Prostate gland (tissue), 2 donors: ENCODE results near the gene CACNA1A.

ENCODE experiments used
- CTCF ChIP-seq, 4 experiments: fragments of 200-600 bp in 2 of 4; fragments of 450-650 bp in 2 of 4; sonication (generic) in 2 of 4; IDR thresholded peaks; 1 replicate in 3 of 4; 2 replicates in 1 of 4; pipeline ENCODE4 v1.5.1; 2016 to 2019; ENCODE audit warnings: antibody characterized with exemption in 4 of 4, mild to moderate bottlenecking in 2 of 4, moderate library complexity in 2 of 4
- POLR2A ChIP-seq: fragments of 450-650 bp; IDR thresholded peaks from one replicate; pipeline ENCODE4 v1.6.1; 2016; ENCODE audit warnings: antibody characterized with exemption, mild to moderate bottlenecking
- POLR2AphosphoS5 ChIP-seq: sonication (generic); formaldehyde crosslinking; IDR thresholded peaks from one replicate; pipeline ENCODE4 v1.6.1; 2017; ENCODE audit warnings: antibody characterized with exemption

- TF ChIP-seq CTCF (IDR thresholded peaks at IDR 0.05) (no peak), POLR2A (no peak), POLR2AphosphoS5 (no peak)
Measured at GRCh38 chr19:13427273-13428051, 78.8 kb downstream of the CACNA1A start.
